ENCODE results near the gene PQBP1.
A peak's percentile ranks its signal among the peaks of the same experiment; 100 is the strongest.

PQBP1 gene

GRCh38 chrX:48924270-48924669 lies 26.5 kb downstream of the PQBP1 start:
- DNase-seq = no peak

GRCh38 chrX:48927123-48927522 lies 29.4 kb downstream of the PQBP1 start:
- no peak for DNase-seq

DNA sequence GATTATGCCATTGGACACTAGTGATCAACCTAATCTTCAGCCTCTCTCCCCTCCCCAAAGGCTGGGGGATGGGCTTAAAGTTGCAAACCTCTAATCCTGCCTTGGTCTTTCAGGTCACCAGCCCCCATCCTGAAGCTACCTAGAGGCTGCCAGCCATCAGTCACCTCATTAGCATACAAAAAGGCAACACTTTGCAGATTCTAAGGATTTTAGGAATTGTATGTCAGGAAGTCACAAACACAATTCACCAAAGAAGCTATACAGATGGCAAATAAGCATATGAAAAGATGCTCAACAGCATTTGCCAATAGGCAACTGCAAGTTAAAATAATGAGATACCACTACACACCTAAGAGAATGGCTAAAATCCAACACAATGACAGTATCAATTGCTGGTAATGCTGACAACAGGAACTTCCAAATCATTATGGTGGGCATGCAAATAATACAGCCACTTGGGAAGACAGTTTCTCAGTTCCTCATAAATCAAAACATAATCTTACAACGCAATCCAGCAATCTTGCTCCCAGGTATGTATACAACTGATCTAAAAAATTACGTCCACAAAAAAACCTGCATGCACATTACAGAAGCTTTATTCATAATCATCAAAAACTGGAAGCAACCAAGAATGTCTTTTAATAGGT lies 30.1 kb downstream of the PQBP1 start:
- no peak for DNase-seq

- DNase-seq = no peak
Observed at GRCh38 chrX:48933757-48934156, 36.0 kb downstream of the PQBP1 start.

GRCh38 chrX:48934581-48935300 lies 37.0 kb downstream of the PQBP1 start:
- DNase-seq = peak; percentile 72

- DNase-seq = no peak
Observed at GRCh38 chrX:48935301-48935670, 37.6 kb downstream of the PQBP1 start.

- no peak for DNase-seq
Observed at GRCh38 chrX:48936429-48937053, 38.8 kb downstream of the PQBP1 start.

GRCh38 chrX:48937054-48937907 lies 39.6 kb downstream of the PQBP1 start:
- DNase-seq = peak; percentile 96

DNA sequence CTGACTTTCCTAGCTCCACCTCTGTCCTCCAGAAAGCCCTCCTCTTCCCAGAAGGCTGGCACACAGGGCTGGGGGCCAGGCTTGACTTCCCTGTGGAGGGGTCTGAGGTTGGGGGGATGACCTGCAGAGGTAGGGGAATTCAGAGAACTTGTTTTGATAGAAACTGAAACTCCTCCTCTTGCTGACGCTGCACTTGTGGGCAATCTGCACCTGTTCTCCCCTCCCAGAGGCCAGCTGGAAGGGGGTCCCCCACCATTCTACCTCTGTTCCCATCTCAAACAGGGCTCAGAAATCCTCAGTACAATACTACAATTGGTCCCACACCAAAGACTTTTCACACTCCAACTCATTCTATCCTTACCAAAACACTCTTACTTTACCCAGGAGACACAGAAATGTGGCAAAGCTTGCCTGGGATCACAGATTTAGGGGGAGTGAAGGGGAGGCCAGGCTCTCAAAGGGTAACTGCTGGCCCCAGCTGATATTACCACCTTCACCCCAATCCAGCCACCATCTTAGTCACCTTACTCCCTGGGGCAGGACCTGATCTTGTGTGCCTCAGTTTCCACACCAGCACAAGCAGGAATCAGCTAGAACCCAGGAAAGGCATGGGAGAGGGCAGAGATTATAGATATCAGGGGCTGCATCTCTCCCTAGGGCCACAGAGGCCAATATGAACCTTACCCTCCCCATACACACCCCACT lies 41.1 kb downstream of the PQBP1 start:
- DNase-seq = peak; percentile 93

- peak; percentile 71 for DNase-seq
Observed at GRCh38 chrX:48939524-48940228, 41.9 kb downstream of the PQBP1 start.

- DNase-seq = no peak
Observed at GRCh38 chrX:48940404-48940955, 42.8 kb downstream of the PQBP1 start.

- no peak for DNase-seq
Observed at GRCh38 chrX:48942895-48943294, 45.2 kb downstream of the PQBP1 start.

- DNase-seq = peak; percentile 61
Observed at GRCh38 chrX:48945517-48946348, 48.0 kb downstream of the PQBP1 start.

DNA sequence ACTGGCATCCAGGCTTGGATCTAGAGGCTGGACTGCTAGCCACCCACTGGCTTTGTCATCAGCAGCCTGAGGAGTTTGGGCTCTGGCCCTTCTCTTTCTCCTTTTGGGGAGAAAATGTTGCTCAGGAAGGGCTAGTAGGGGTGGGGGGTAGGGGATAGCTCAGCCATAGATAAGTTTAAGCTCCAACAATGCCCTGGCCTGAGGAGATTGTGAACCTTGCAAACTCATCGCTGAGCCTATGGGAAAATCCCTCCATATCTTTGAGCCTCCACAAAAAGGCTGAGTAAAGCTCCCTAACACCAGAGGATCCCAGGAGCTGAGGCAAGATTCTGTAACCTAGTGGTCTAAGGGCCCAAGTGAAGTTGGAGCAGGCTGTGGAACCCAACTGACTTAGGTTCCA lies 50.9 kb downstream of the PQBP1 start:
- no peak for DNase-seq

Measured in CD4-positive, alpha-beta T cell treated with Interleukin-15 for 1 hour (primary cell).